ENCODE measurements around the gene VMP1. TPM values are rescaled to one million over a fixed set of nuclear protein-coding genes. Genes with fewer than 3 reads are reported as not detected.

The VMP1 gene
- total RNA-seq, 1 donor from 2014 or later, result 314 TPM

DNA sequence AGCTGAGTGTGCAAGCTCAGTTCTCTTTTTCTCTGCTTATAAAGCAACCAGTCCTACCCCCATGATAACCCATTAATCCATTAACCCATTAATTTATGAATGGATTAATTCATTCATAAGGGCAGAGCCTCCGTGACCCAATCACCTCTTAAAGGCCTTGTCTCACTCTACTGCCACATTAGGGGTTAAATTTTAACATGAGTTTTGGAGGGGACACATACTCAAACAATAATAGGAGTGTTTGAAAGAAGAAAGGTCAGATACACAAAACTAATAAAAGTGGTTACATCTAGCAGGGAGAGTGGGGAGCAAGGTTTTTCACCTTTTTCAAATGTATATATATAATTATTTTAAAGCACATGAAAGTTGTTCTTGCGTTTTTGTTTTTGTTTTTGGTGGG, 6.8 kb downstream of the VMP1 start:
- Histone ChIP-seq H3K4me1 (ENCODE audit: insufficient read depth, low read length) (no peaks in the 10 kb centered on the region), H3K9ac (ENCODE audit: low read length) (no peak overlapping the region), H3K27ac (ENCODE audit: low read depth, low read length) (no peak overlapping the region), H3K4me3 (ENCODE audit: insufficient read depth, low read depth, low read length) (no peak overlapping the region), H4K20me1 (ENCODE audit: insufficient read depth, low read length) (peaks cover 81% of the 10 kb centered on the region), H2AFZ (ENCODE audit: low read depth, low read length) (no peak overlapping the region), H3K36me3 (ENCODE audit: insufficient read depth, low read length) (no peaks in the 10 kb centered on the region), H3K9me3 (ENCODE audit: insufficient read depth, low read depth, low read length) (no peaks in the 10 kb centered on the region), H3K79me2 (ENCODE audit: insufficient read depth, low read length) (peaks cover 97% of the 10 kb centered on the region), H3K27me3 (ENCODE audit: insufficient read depth, low read length) (no peaks in the 10 kb centered on the region), H3K4me2 (ENCODE audit: low read length) (no peak overlapping the region)
- H3K27ac Mint-ChIP-seq (ENCODE audit: unreplicated experiment), result no peak overlapping the region
- peaks cover 20% of the 10 kb centered on the region for H3K4me1 Mint-ChIP-seq (ENCODE audit: low read depth, unreplicated experiment)
- no peak overlapping the region for H3K4me3 Mint-ChIP-seq (ENCODE audit: unreplicated experiment)
- no peak for DNase-seq (ENCODE audit: low read depth)
- no peaks in the 10 kb centered on the region for H3K27me3 Mint-ChIP-seq (ENCODE audit: low read depth, unreplicated experiment)
- FAIRE-seq, result no peak
- H3K9me3 Mint-ChIP-seq (ENCODE audit: unreplicated experiment), result no peaks in the 10 kb centered on the region
- peaks cover 2% of the 10 kb centered on the region for H3K36me3 Mint-ChIP-seq (ENCODE audit: low read depth, unreplicated experiment)
- TF ChIP-seq EZH2 (IDR thresholded peaks at IDR 0.05; ENCODE audit: insufficient read depth, low read length), result no peak
- TF ChIP-seq, protein P1, sequence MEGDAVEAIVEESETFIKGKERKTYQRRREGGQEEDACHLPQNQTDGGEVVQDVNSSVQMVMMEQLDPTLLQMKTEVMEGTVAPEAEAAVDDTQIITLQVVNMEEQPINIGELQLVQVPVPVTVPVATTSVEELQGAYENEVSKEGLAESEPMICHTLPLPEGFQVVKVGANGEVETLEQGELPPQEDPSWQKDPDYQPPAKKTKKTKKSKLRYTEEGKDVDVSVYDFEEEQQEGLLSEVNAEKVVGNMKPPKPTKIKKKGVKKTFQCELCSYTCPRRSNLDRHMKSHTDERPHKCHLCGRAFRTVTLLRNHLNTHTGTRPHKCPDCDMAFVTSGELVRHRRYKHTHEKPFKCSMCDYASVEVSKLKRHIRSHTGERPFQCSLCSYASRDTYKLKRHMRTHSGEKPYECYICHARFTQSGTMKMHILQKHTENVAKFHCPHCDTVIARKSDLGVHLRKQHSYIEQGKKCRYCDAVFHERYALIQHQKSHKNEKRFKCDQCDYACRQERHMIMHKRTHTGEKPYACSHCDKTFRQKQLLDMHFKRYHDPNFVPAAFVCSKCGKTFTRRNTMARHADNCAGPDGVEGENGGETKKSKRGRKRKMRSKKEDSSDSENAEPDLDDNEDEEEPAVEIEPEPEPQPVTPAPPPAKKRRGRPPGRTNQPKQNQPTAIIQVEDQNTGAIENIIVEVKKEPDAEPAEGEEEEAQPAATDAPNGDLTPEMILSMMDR (IDR thresholded peaks at IDR 0.05; ENCODE audit: insufficient read depth, low read depth, low read length), result no peak

DNA sequence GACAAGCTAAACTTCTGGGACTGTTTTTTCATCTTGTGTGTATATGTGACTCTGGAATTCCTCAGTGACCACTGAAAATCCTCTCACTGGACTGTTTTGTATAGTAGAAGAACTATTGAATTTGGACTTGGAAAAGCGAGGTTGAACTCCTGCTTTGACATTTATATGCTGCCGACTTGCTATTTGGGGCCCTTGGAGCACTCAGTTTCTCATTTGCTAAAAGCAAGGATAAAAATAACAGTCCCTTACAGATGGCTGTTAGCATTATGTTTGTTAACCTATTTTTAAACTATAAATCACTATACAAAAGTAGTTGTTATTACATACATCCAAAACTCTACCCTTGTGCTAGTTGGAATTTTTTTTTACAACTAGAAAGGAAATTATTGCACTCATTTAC, 9.0 kb downstream of the VMP1 start:
- peaks cover 2% of the 10 kb centered on the region for H3K36me3 Mint-ChIP-seq (ENCODE audit: low read depth, unreplicated experiment)
- H3K4me1 Mint-ChIP-seq (ENCODE audit: low read depth, unreplicated experiment), result peaks cover 15% of the 10 kb centered on the region
- peaks cover 80% of the 10 kb centered on the region for H4K20me1 ChIP-seq (ENCODE audit: insufficient read depth, low read length)
- no peak overlapping the region for H3K27ac Mint-ChIP-seq (ENCODE audit: unreplicated experiment)
- FAIRE-seq (no peak), DNase-seq (ENCODE audit: low read depth) (no peak)
- H3K27me3 Mint-ChIP-seq (ENCODE audit: low read depth, unreplicated experiment), result no peaks in the 10 kb centered on the region
- no peak overlapping the region for H3K4me3 Mint-ChIP-seq (ENCODE audit: unreplicated experiment)
- H3K4me1 ChIP-seq (ENCODE audit: insufficient read depth, low read length), result no peaks in the 10 kb centered on the region
- H2AFZ ChIP-seq (ENCODE audit: low read depth, low read length), result no peak overlapping the region
- no peak overlapping the region for H3K9ac ChIP-seq (ENCODE audit: low read length)
- H3K9me3 Mint-ChIP-seq (ENCODE audit: unreplicated experiment), result no peaks in the 10 kb centered on the region
- H3K27ac ChIP-seq (ENCODE audit: low read depth, low read length), result no peak overlapping the region
- no peak overlapping the region for H3K4me3 ChIP-seq (ENCODE audit: insufficient read depth, low read depth, low read length)
- peaks cover 96% of the 10 kb centered on the region for H3K79me2 ChIP-seq (ENCODE audit: insufficient read depth, low read length)
- H3K27me3 ChIP-seq (ENCODE audit: insufficient read depth, low read length), result no peaks in the 10 kb centered on the region
- no peak overlapping the region for H3K4me2 ChIP-seq (ENCODE audit: low read length)
- H3K36me3 ChIP-seq (ENCODE audit: insufficient read depth, low read length), result no peaks in the 10 kb centered on the region
- no peak for TF ChIP-seq EZH2 (IDR thresholded peaks at IDR 0.05; ENCODE audit: insufficient read depth, low read length)
- H3K9me3 ChIP-seq (ENCODE audit: insufficient read depth, low read depth, low read length), result no peaks in the 10 kb centered on the region

DNA sequence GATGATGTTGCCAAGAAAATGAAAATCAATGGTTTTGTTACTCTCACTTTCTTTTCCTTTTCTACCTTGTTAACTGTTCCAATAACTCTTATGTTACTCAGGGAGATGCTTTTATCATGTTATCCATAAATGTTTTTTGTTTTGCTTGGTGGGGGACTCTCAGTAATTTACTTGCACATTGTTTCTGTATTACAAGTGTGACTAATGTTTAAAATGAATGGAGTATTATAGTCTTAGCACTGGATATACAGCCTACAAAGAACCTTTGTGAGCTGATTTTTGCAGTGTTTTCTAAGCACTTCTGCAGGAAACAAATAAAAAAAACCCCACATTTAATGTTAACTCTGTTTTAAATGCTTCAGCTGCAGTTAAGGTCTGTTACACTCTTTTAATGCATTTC, 12.1 kb downstream of the VMP1 start:
- H3K36me3 Mint-ChIP-seq (ENCODE audit: low read depth, unreplicated experiment), result peaks cover 2% of the 10 kb centered on the region
- Histone ChIP-seq H3K9ac (ENCODE audit: low read length) (no peak overlapping the region), H3K27ac (ENCODE audit: low read depth, low read length) (no peak overlapping the region), H3K36me3 (ENCODE audit: insufficient read depth, low read length) (no peaks in the 10 kb centered on the region), H3K4me3 (ENCODE audit: insufficient read depth, low read depth, low read length) (no peak overlapping the region), H3K79me2 (ENCODE audit: insufficient read depth, low read length) (peaks cover 96% of the 10 kb centered on the region), H4K20me1 (ENCODE audit: insufficient read depth, low read length) (peaks cover 86% of the 10 kb centered on the region), H3K4me2 (ENCODE audit: low read length) (no peak overlapping the region), H2AFZ (ENCODE audit: low read depth, low read length) (no peak overlapping the region), H3K9me3 (ENCODE audit: insufficient read depth, low read depth, low read length) (no peaks in the 10 kb centered on the region), H3K27me3 (ENCODE audit: insufficient read depth, low read length) (no peaks in the 10 kb centered on the region), H3K4me1 (ENCODE audit: insufficient read depth, low read length) (no peaks in the 10 kb centered on the region)
- no peak for TF ChIP-seq EZH2 (IDR thresholded peaks at IDR 0.05; ENCODE audit: insufficient read depth, low read length)
- TF ChIP-seq, protein P1 (IDR thresholded peaks at IDR 0.05; ENCODE audit: insufficient read depth, low read depth, low read length), result no peak
- H3K9me3 Mint-ChIP-seq (ENCODE audit: unreplicated experiment), result no peaks in the 10 kb centered on the region
- no peak overlapping the region for H3K4me3 Mint-ChIP-seq (ENCODE audit: unreplicated experiment)
- H3K27me3 Mint-ChIP-seq (ENCODE audit: low read depth, unreplicated experiment), result no peaks in the 10 kb centered on the region
- H3K4me1 Mint-ChIP-seq (ENCODE audit: low read depth, unreplicated experiment), result peaks cover 11% of the 10 kb centered on the region
- DNase-seq (ENCODE audit: low read depth), result no peak
- no peak overlapping the region for H3K27ac Mint-ChIP-seq (ENCODE audit: unreplicated experiment)
- no peak for FAIRE-seq
